Natural killer cell (primary cell): Measurements from ENCODE around the gene ALPL. TPM values are rescaled to one million over a fixed set of nuclear protein-coding genes. Genes with fewer than 3 reads are reported as not detected.

ENCODE experiments used
- ATAC-seq, 3 donors: fragments of 150-1000 bp in 2 of 3; fragments of 200-7000 bp in 1 of 3; cut with Tn5 transposase; 1 replicate in 1 of 3; 2 replicates in 2 of 3; pipeline ENCODE4 v1.10.0; 2021; ENCODE audit warnings: mild to moderate bottlenecking in 2 of 3, moderate library complexity in 2 of 3
- DNase-seq, 2 donors: peaks; one replicate each; pipeline versions ENCODE4 v3.0.0 to v3.0.0-alpha.2; 2013 to 2021; ENCODE audit warnings: mixed read lengths in 1 of 2
- H3K27ac ChIP-seq: one replicate; pipeline ENCODE4 v1.5.1; 2013; ENCODE audit warnings: mild to moderate bottlenecking, low read length
- H3K27me3 ChIP-seq: one replicate; pipeline ENCODE4 v1.6.1; 2013; ENCODE audit warnings: low read length; ENCODE audit not compliant: control insufficient read depth, insufficient read depth
- H3K36me3 ChIP-seq: one replicate; pipeline ENCODE4 v1.6.1; 2013; ENCODE audit warnings: low read length; ENCODE audit not compliant: control insufficient read depth, insufficient read depth
- H3K4me1 ChIP-seq: one replicate; pipeline ENCODE4 v1.6.1; 2013; ENCODE audit warnings: low read length; ENCODE audit not compliant: control insufficient read depth, insufficient read depth
- H3K4me3 ChIP-seq: one replicate; pipeline ENCODE4 v1.5.1; 2013; ENCODE audit warnings: low read length
- H3K9me3 ChIP-seq: one replicate; pipeline ENCODE4 v1.6.1; 2013; ENCODE audit warnings: low read length; ENCODE audit not compliant: control insufficient read depth, insufficient read depth
- H3K27ac Mint-ChIP-seq, 2 donors: one replicate each; pipeline ENCODE4 v1.8.0; 2022; ENCODE audit warnings: mild to moderate bottlenecking in 2 of 2, mixed read lengths in 2 of 2, moderate library complexity in 1 of 2
- H3K27me3 Mint-ChIP-seq, 2 donors: one replicate each; pipeline ENCODE4 v1.8.0; 2022; ENCODE audit warnings: low read depth in 2 of 2, mixed read lengths in 2 of 2
- H3K36me3 Mint-ChIP-seq: one replicate; pipeline ENCODE4 v1.8.0; 2022; ENCODE audit warnings: mixed read lengths
- H3K4me1 Mint-ChIP-seq, 2 donors: one replicate each; pipeline ENCODE4 v1.8.0; 2022; ENCODE audit warnings: mixed read lengths in 2 of 2
- H3K4me3 Mint-ChIP-seq: one replicate; pipeline ENCODE4 v1.8.0; 2022; ENCODE audit warnings: mild to moderate bottlenecking, moderate library complexity, mixed read lengths
- H3K9me3 Mint-ChIP-seq, 2 donors: one replicate each; pipeline ENCODE4 v1.8.0; 2022; ENCODE audit warnings: mixed read lengths in 2 of 2
- CTCF ChIP-seq: fragments of 200-600 bp; IDR thresholded peaks from one replicate; pipeline ENCODE4 v1.8.0; 2022; ENCODE audit warnings: antibody characterized with exemption
- WGBS: methylation state at CpG from one replicate; pipeline ENCODE4 v1.1.7; 2013; ENCODE audit warnings: missing lambda C conversion rate; ENCODE audit not compliant: insufficient coverage; 5-methylcytosine and 5-hydroxymethylcytosine counted together
- intact Hi-C: fragments of 100-400 bp; cut with micrococcal nuclease; formaldehyde crosslinking; loops from one replicate; pipeline ENCODE4 v1.14.2; 2022
- total RNA-seq, 4 donors: library from RNA; stranded (reverse); fragments of 120-200 nt in 1 of 4; gene quantifications; one replicate each; pipeline versions ENCODE4 v1.2.3 to v1.2.4, GENCODE V29; 2013 to 2022

ALPL gene
- total RNA-seq, 3 donors from 2014 or later (not counting 1 experiment from before 2014, with no cell fraction given), result 2.4 TPM; not detected in 2

GRCh38 chr1:21526441-21526840, 17.2 kb downstream of the ALPL start:
- no peak for ATAC-seq

GRCh38 chr1:21530368-21531016, 21.3 kb downstream of the ALPL start:
- Mint-ChIP-seq H3K36me3 (no peaks in the 10 kb centered on the region), H3K4me1 (peaks cover 0 to 7% of the 10 kb centered on the region in 2 donors), H3K4me3 (no peak overlapping the region), H3K27me3 (peaks cover 6 to 18% of the 10 kb centered on the region in 2 donors), H3K27ac (no peak overlapping the region), H3K9me3 (no peaks in the 10 kb centered on the region)
- DNase-seq, result no peak
- H3K9me3 ChIP-seq, result no peaks in the 10 kb centered on the region
- no peaks in the 10 kb centered on the region for H3K4me1 ChIP-seq
- WGBS, result 92% methylated on average over 7 of the region's 7 CpGs
- intact Hi-C loops, result no loop called here
- no peaks in the 10 kb centered on the region for H3K36me3 ChIP-seq
- no peak overlapping the region for H3K27ac ChIP-seq
- no peak for TF ChIP-seq CTCF
- no peak for ATAC-seq
- no peaks in the 10 kb centered on the region for H3K27me3 ChIP-seq
- H3K4me3 ChIP-seq, result no peak overlapping the region

More at GRCh38 chr1:21526441-21526840, 17.2 kb downstream of the ALPL start:
- Mint-ChIP-seq H3K4me3 (no peak overlapping the region), H3K27ac (peak overlapping the region in 1 of 2 donors; percentile 18), H3K36me3 (no peaks in the 10 kb centered on the region), H3K4me1 (peaks cover 0 to 7% of the 10 kb centered on the region in 2 donors), H3K27me3 (peaks cover 0 to 3% of the 10 kb centered on the region in 2 donors), H3K9me3 (no peaks in the 10 kb centered on the region)
- Histone ChIP-seq H3K27me3 (no peaks in the 10 kb centered on the region), H3K36me3 (no peaks in the 10 kb centered on the region), H3K9me3 (no peaks in the 10 kb centered on the region), H3K27ac (no peak overlapping the region), H3K4me3 (no peak overlapping the region), H3K4me1 (peaks cover 6% of the 10 kb centered on the region)
- WGBS, result 25% methylated on average over 1 of the region's 1 CpG
- no peak for TF ChIP-seq CTCF
- no peak for DNase-seq
- intact Hi-C loops, result no loop called here

- Mint-ChIP-seq H3K36me3 (no peaks in the 10 kb centered on the region), H3K27me3 (peaks cover 6 to 23% of the 10 kb centered on the region in 2 donors), H3K27ac (no peak overlapping the region), H3K4me3 (no peak overlapping the region), H3K9me3 (no peaks in the 10 kb centered on the region), H3K4me1 (peaks cover 0 to 7% of the 10 kb centered on the region in 2 donors)
- no peaks in the 10 kb centered on the region for H3K4me1 ChIP-seq
- WGBS, result 88% methylated on average over 5 of the region's 5 CpGs
- no peak overlapping the region for H3K27ac ChIP-seq
- no peak for ATAC-seq
- no peak for DNase-seq
- no peaks in the 10 kb centered on the region for H3K36me3 ChIP-seq
- intact Hi-C loops, result no loop called here
- TF ChIP-seq CTCF, result no peak
- H3K9me3 ChIP-seq, result no peaks in the 10 kb centered on the region
- no peak overlapping the region for H3K4me3 ChIP-seq
- no peaks in the 10 kb centered on the region for H3K27me3 ChIP-seq
Observed at GRCh38 chr1:21531241-21531640, 22.0 kb downstream of the ALPL start.

GRCh38 chr1:21532496-21532895, 23.3 kb downstream of the ALPL start:
- no peaks in the 10 kb centered on the region for H3K36me3 ChIP-seq
- H3K27me3 ChIP-seq, result no peaks in the 10 kb centered on the region
- Mint-ChIP-seq H3K4me3 (no peak overlapping the region), H3K36me3 (no peaks in the 10 kb centered on the region), H3K9me3 (no peaks in the 10 kb centered on the region), H3K27ac (no peak overlapping the region), H3K4me1 (no peaks in the 10 kb centered on the region), H3K27me3 (peaks cover 6 to 26% of the 10 kb centered on the region in 2 donors)
- no peak for ATAC-seq
- intact Hi-C loops, result no loop called here
- no peaks in the 10 kb centered on the region for H3K4me1 ChIP-seq
- TF ChIP-seq CTCF, result no peak
- H3K27ac ChIP-seq, result no peak overlapping the region
- no peaks in the 10 kb centered on the region for H3K9me3 ChIP-seq
- DNase-seq, result no peak
- WGBS, result 76% methylated on average over 3 of the region's 3 CpGs
- no peak overlapping the region for H3K4me3 ChIP-seq
